Mucosa of descending colon (tissue), 3 donors: ENCODE measurements around the gene MKLN1. TPM values are rescaled to one million over a fixed set of nuclear protein-coding genes. Genes with fewer than 3 reads are reported as not detected.

Experiments
- ATAC-seq: fragments of 200-7000 bp; cut with Tn5 transposase; one replicate; pipeline ENCODE4 v1.9.1; 2020; ENCODE audit warnings: mild to moderate bottlenecking, moderate library complexity
- DNase-seq, 3 donors: peaks; one replicate each; pipeline ENCODE4 v3.0.0-alpha.2; 2020
- H3K36me3 ChIP-seq: fragments of 200-600 bp; one replicate; pipeline ENCODE4 v1.8.0; 2021; ENCODE audit warnings: low read depth, mild to moderate bottlenecking
- H3K4me1 ChIP-seq: fragments of 200-600 bp; one replicate; pipeline ENCODE4 v1.8.0; 2021; ENCODE audit warnings: low read depth, mild to moderate bottlenecking
- H3K4me3 ChIP-seq: fragments of 200-600 bp; one replicate; pipeline ENCODE4 v1.8.0; 2021; ENCODE audit warnings: mild to moderate bottlenecking
- H3K9me3 ChIP-seq: fragments of 200-600 bp; one replicate; pipeline ENCODE4 v1.8.0; 2021; ENCODE audit warnings: mild to moderate bottlenecking
- CTCF ChIP-seq: fragments of 200-600 bp; IDR thresholded peaks from one replicate; pipeline ENCODE4 v1.8.0; 2022; ENCODE audit warnings: antibody characterized with exemption, mild to moderate bottlenecking
- intact Hi-C, 2 donors: fragments of 100-400 bp; cut with DNase I in 1 of 2; cut with micrococcal nuclease in 1 of 2; formaldehyde crosslinking; loops; one replicate each; pipeline versions ENCODE4 v1.11.0 to v1.11.1; 2022; cut with DNase I, micrococcal nuclease
- total RNA-seq, 3 donors: library from RNA; stranded (reverse); fragmentation: NEBNext Ultra II Directional in 2 of 3; extraction: Animal tissue kit (Norgen Biotek cat#: 25700) in 2 of 3; gene quantifications; one replicate each; pipeline versions ENCODE4 v1.2.1 to v1.2.4, GENCODE V29; 2021 to 2023
- donor health status: DM: no; HTN: no; CAD: no; lungs with moderate emphysema.
- donor health status: DM: no; HTN: no; CAD: no.
- donor health status: DM: no; HTN: yes; CAD: no.

The MKLN1 gene
- total RNA-seq, 3 donors from 2014 or later, result 41.5 to 66.1 (median 47.1) TPM

- no peak for TF ChIP-seq CTCF
- peaks cover 12% of the 10 kb centered on the region for H3K4me1 ChIP-seq
- no peaks in the 10 kb centered on the region for H3K36me3 ChIP-seq
- no peak overlapping the region for H3K4me3 ChIP-seq
- DNase-seq (peak in 1 of 3 donors; percentile 23), ATAC-seq (peak; percentile 20)
- no peaks in the 10 kb centered on the region for H3K9me3 ChIP-seq
- intact Hi-C loops, result no loop called here
Measured at GRCh38 chr7:131522325-131522930, 194.8 kb downstream of the MKLN1 start.

- no peaks in the 10 kb centered on the region for H3K36me3 ChIP-seq
- TF ChIP-seq CTCF, result no peak
- no peaks in the 10 kb centered on the region for H3K9me3 ChIP-seq
- DNase-seq (no peak), ATAC-seq (no peak)
- no peak overlapping the region for H3K4me3 ChIP-seq
- intact Hi-C loops, result no loop called here
- H3K4me1 ChIP-seq, result peaks cover 12% of the 10 kb centered on the region
Measured at GRCh38 chr7:131524115-131524514, 196.4 kb downstream of the MKLN1 start.

- intact Hi-C loops, result no loop called here
- Histone ChIP-seq H3K4me1 (peaks cover 12% of the 10 kb centered on the region), H3K9me3 (no peaks in the 10 kb centered on the region), H3K4me3 (no peak overlapping the region), H3K36me3 (no peaks in the 10 kb centered on the region)
- DNase-seq (no peak), ATAC-seq (peak; percentile 78)
- no peak for TF ChIP-seq CTCF
Measured at GRCh38 chr7:131524703-131525102, 197.0 kb downstream of the MKLN1 start.

GRCh38 chr7:131525820-131526219 lies 198.1 kb downstream of the MKLN1 start:
- Histone ChIP-seq H3K4me1 (peaks cover 12% of the 10 kb centered on the region), H3K36me3 (no peaks in the 10 kb centered on the region), H3K9me3 (no peaks in the 10 kb centered on the region), H3K4me3 (no peak overlapping the region)
- ATAC-seq (peak; percentile 18), DNase-seq (no peak)
- intact Hi-C loops, result no loop called here
- no peak for TF ChIP-seq CTCF

GRCh38 chr7:131527456-131527855 lies 199.8 kb downstream of the MKLN1 start:
- intact Hi-C loops, result no loop called here
- Histone ChIP-seq H3K9me3 (no peaks in the 10 kb centered on the region), H3K4me3 (no peak overlapping the region), H3K4me1 (no peaks in the 10 kb centered on the region), H3K36me3 (no peaks in the 10 kb centered on the region)
- no peak for TF ChIP-seq CTCF
- peak in 1 of 3 donors; percentile 9 for DNase-seq
- no peak for ATAC-seq

- intact Hi-C loops, result no loop called here
- Histone ChIP-seq H3K4me3 (no peak overlapping the region), H3K9me3 (no peaks in the 10 kb centered on the region), H3K4me1 (no peaks in the 10 kb centered on the region), H3K36me3 (no peaks in the 10 kb centered on the region)
- ATAC-seq (no peak), DNase-seq (peak in 1 of 3 donors; percentile 17)
- TF ChIP-seq CTCF, result no peak
Measured at GRCh38 chr7:131529179-131529578, 201.5 kb downstream of the MKLN1 start.
